Tongue (tissue), 1 donor: ENCODE measurements around the gene RAB4B. TPM values are rescaled to one million over a fixed set of nuclear protein-coding genes. Genes with fewer than 3 reads are reported as not detected.

Source experiments
- total RNA-seq: library from RNA; depleted of rRNA; stranded (reverse); fragments of >200 nt; gene quantifications from one replicate; pipeline ENCODE4 v1.2.3, GENCODE V29; 2014

RAB4B gene
- total RNA-seq, 1 donor from 2014 or later = 5.6 TPM

Other genes starting within 250 kb of the RAB4B start
- 8.8 TPM for gene SHKBP1, start 201.4 kb upstream of the RAB4B start, total RNA-seq
- gene LTBP4, start 176.9 kb upstream of the RAB4B start, total RNA-seq = 275 TPM
- 69.1 TPM for gene NUMBL, start 87.6 kb upstream of the RAB4B start, total RNA-seq
- 41.4 TPM for gene COQ8B, start 61.4 kb upstream of the RAB4B start, total RNA-seq
- gene ITPKC, start 61.1 kb upstream of the RAB4B start, total RNA-seq = 18.8 TPM
- gene ACTMAP, start 27.8 kb upstream of the RAB4B start, total RNA-seq = 1.3 TPM
- 14.2 TPM for gene SNRPA, start 27.0 kb upstream of the RAB4B start, total RNA-seq
- gene MIA, start 2.7 kb upstream of the RAB4B start, total RNA-seq = 1.9 TPM
- 58.7 TPM for gene EGLN2, start 20.9 kb downstream of the RAB4B start, total RNA-seq
- gene CYP2A6, start 72.2 kb downstream of the RAB4B start, total RNA-seq = not detected
- not detected for gene CYP2A7, start 104.0 kb downstream of the RAB4B start, total RNA-seq
- not detected for gene CYP2B6, start 213.0 kb downstream of the RAB4B start, total RNA-seq